Mesothelial cell of epicardium (in vitro differentiated cells): ENCODE data around the gene SHE. TPM values are rescaled to one million over a fixed set of nuclear protein-coding genes. Genes with fewer than 3 reads are reported as not detected.
A peak's percentile ranks its signal among the peaks of the same experiment; 100 is the strongest.

Source experiments
- DNase-seq, 2 experiments: peaks; one replicate each; pipeline ENCODE4 v3.0.0; 2021; ENCODE audit warnings: low spot score in 2 of 2; ENCODE audit not compliant: unreplicated experiment in 2 of 2
- H3K27ac Mint-ChIP-seq: 2 replicates; pipeline ENCODE4 v1.8.0; 2021; ENCODE audit warnings: mixed read lengths
- H3K27me3 Mint-ChIP-seq: 2 replicates; pipeline ENCODE4 v1.8.0; 2021; ENCODE audit warnings: low read depth, mixed read lengths
- H3K36me3 Mint-ChIP-seq: 2 replicates; pipeline ENCODE4 v1.8.0; 2021; ENCODE audit warnings: mixed read lengths
- H3K4me1 Mint-ChIP-seq: 2 replicates; pipeline ENCODE4 v1.8.0; 2021; ENCODE audit warnings: mixed read lengths
- H3K4me3 Mint-ChIP-seq: 2 replicates; pipeline ENCODE4 v1.8.0; 2021; ENCODE audit warnings: mild to moderate bottlenecking, moderate library complexity, mixed read lengths
- H3K9me3 Mint-ChIP-seq: 2 replicates; pipeline ENCODE4 v1.8.0; 2021; ENCODE audit warnings: mixed read lengths
- CTCF ChIP-seq: fragments of 200-600 bp; sonication (generic); IDR thresholded peaks from one replicate; pipeline ENCODE4 v1.5.0; 2021; ENCODE audit warnings: antibody characterized with exemption; ENCODE audit not compliant: unreplicated experiment
- total RNA-seq: library from RNA; stranded (reverse); gene quantifications from 3 replicates; pipeline ENCODE4 v1.2.1, GENCODE V29; 2021

SHE gene
- total RNA-seq, result 0.29 to 0.54 TPM (median 0.47 TPM) in 3 replicates

DNA sequence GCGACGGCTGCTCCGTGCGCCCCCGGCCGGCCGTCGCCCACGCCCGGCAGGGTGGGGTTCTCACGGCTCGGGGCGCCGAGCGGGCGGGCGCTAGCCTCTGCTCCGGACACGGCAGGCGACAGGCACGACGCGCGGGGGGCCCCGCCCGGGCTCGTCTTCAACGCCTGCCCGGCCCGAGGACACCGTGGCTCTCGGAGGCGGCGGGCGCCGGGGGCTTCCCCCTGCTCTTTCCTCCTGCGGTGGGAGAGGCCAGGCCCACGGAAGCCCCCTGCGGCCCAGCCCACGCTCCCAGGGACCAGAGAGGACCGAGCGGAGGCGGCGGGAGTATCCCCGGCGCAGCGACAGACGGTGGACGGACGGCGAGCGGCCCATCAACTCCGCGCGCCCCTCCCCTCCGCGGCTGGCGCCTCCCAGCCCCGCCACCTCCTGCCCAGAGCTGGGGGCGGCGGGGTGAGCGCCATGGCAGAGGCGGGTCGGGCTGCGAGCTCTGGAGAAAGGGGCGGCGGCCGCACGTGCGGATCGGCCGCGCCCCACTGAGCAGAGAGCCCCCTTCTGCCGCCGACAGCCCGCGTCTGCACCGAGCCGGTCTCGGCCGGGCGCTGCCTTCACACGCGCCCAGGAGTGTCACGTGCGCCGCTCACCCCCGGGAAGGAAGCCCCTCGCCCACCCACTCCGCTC lies at the start of gene SHE, which contains the start of gene TDRD10:
Gene SHE, minus strand, starts transcription at position 347 of the 678 bp plus-strand sequence. CDS start 386 bp downstream, outside the sequence.
Gene TDRD10, plus strand, starts transcription at position 154 of the 678 bp plus-strand sequence. CDS start 4,685 bp downstream, outside the sequence.
- no peak for DNase-seq
- no peak within 1 kb of the TSS for H3K27ac Mint-ChIP-seq
- peaks cover 4% of the 10 kb centered on the region for H3K4me1 Mint-ChIP-seq
- H3K36me3 Mint-ChIP-seq, result no peaks in the 10 kb centered on the region
- peaks cover 82% of the 10 kb centered on the region for H3K27me3 Mint-ChIP-seq
- no peak for TF ChIP-seq CTCF
- no peaks in the 10 kb centered on the region for H3K9me3 Mint-ChIP-seq
- peak within 1 kb of the TSS; percentile 49 for H3K4me3 Mint-ChIP-seq

GRCh38 chr1:154551474-154551873 lies 49.3 kb upstream of the SHE start:
- Mint-ChIP-seq H3K4me1 (peaks cover 37% of the 10 kb centered on the region), H3K4me3 (no peak overlapping the region), H3K9me3 (no peaks in the 10 kb centered on the region), H3K27me3 (no peaks in the 10 kb centered on the region), H3K36me3 (peaks cover 38% of the 10 kb centered on the region), H3K27ac (no peak overlapping the region)
- TF ChIP-seq CTCF, result no peak
- DNase-seq, result no peak

DNA sequence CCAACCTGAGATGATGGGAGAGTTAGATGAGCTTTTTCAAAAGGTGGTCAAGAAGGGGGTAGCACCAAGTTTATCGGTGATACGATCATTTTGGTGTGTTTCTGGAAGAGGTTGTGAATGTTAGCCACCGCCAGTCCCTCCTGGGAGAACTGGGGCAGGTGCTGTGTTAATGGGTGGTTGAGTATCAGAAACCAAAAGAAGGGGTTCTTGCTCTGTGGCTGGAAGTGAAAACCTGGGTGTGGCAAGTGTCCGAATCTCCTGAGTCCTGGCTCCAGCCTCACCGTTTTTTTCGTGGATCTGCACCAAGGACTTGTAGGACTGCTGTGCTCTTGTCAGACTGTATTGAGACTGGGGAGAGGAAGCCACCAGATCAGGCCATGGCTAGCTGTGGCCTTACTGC lies 48.4 kb upstream of the SHE start:
- H3K36me3 Mint-ChIP-seq, result peaks cover 38% of the 10 kb centered on the region
- H3K27ac Mint-ChIP-seq, result no peak overlapping the region
- DNase-seq, result no peak
- peaks cover 29% of the 10 kb centered on the region for H3K4me1 Mint-ChIP-seq
- H3K27me3 Mint-ChIP-seq, result no peaks in the 10 kb centered on the region
- TF ChIP-seq CTCF, result no peak
- no peak overlapping the region for H3K4me3 Mint-ChIP-seq
- no peaks in the 10 kb centered on the region for H3K9me3 Mint-ChIP-seq

GRCh38 chr1:154550070-154550469 lies 47.9 kb upstream of the SHE start:
- H3K9me3 Mint-ChIP-seq, result no peaks in the 10 kb centered on the region

DNA sequence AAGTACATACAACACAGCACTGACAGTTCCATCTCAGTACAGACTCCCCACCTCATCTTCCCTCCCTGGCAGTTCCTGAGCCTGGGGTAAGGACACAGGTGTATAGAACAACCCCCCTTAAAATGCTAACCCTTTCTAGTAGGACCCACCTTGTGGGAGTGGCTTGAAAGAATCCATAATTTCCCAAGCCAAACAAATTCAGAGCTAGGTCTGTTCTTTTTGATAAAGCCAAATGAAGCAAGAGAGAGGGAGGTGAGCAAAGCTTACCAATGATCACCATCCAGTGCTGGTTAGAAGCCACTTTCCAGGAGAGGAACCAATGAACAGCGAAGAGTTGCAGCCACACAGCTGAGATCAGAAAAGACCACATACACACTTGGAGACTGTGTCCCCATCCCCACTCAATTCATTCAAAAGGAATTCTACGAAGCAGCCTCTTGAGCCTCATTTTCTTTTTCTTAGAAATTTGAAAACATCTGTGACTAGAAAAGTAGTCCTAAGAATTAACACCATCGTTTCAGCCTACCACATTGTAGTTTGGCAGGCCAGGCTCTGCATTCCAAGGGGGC lies 47.1 kb upstream of the SHE start:
- Mint-ChIP-seq H3K4me1 (peaks cover 26% of the 10 kb centered on the region), H3K4me3 (no peak overlapping the region), H3K36me3 (peaks cover 32% of the 10 kb centered on the region), H3K27me3 (peaks cover 4% of the 10 kb centered on the region), H3K27ac (no peak overlapping the region), H3K9me3 (no peaks in the 10 kb centered on the region)
- DNase-seq, result no peak
- TF ChIP-seq CTCF, result no peak

More at GRCh38 chr1:154550070-154550469, 47.9 kb upstream of the SHE start:
- H3K4me1 Mint-ChIP-seq, result peaks cover 26% of the 10 kb centered on the region
- H3K4me3 Mint-ChIP-seq, result no peak overlapping the region
- TF ChIP-seq CTCF, result no peak
- peaks cover 36% of the 10 kb centered on the region for H3K36me3 Mint-ChIP-seq
- H3K27me3 Mint-ChIP-seq, result no peaks in the 10 kb centered on the region
- DNase-seq, result no peak
- H3K27ac Mint-ChIP-seq, result peak overlapping the region; percentile 14
